ENCODE data around the gene TTC22. TPM values are rescaled to one million over a fixed set of nuclear protein-coding genes. Genes with fewer than 3 reads are reported as not detected.

TTC22 gene
- total RNA-seq, 6 experiments from 2014 or later, result not detected

GRCh38 chr1:54745274-54745673, 55.8 kb downstream of the TTC22 start:
- TF ChIP-seq CTCF (IDR thresholded peaks at IDR 0.05), result no peak
- no peak for DNase-seq
- no peaks in the 10 kb centered on the region for H3K9me3 Mint-ChIP-seq

GRCh38 chr1:54744696-54745095, 56.4 kb downstream of the TTC22 start:
- Mint-ChIP-seq H3K27ac (no peak overlapping the region), H3K4me1 (ENCODE audit: low read depth) (no peaks in the 10 kb centered on the region), H3K36me3 (ENCODE audit: low read depth) (0 out of 2 replicates have a peak, but pooled peaks cover 6% of the 10 kb centered on the region), H3K9me3 (no peaks in the 10 kb centered on the region), H3K27me3 (ENCODE audit: insufficient read depth) (peaks cover 12% of the 10 kb centered on the region), H3K4me3 (no peak overlapping the region)
- TF ChIP-seq CTCF (IDR thresholded peaks at IDR 0.05), result no peak
- no peak for DNase-seq

More at GRCh38 chr1:54745274-54745673, 55.8 kb downstream of the TTC22 start:
- Mint-ChIP-seq H3K27me3 (ENCODE audit: insufficient read depth) (peaks cover 12% of the 10 kb centered on the region), H3K27ac (no peak overlapping the region), H3K4me1 (ENCODE audit: low read depth) (no peaks in the 10 kb centered on the region), H3K36me3 (ENCODE audit: low read depth) (0 out of 2 replicates have a peak, but pooled peaks cover 6% of the 10 kb centered on the region), H3K4me3 (no peak overlapping the region)

GRCh38 chr1:54743416-54744226, 57.5 kb downstream of the TTC22 start:
- Mint-ChIP-seq H3K36me3 (ENCODE audit: low read depth) (0 out of 2 replicates have a peak, but pooled peaks cover 6% of the 10 kb centered on the region), H3K27me3 (ENCODE audit: insufficient read depth) (peaks cover 7% of the 10 kb centered on the region), H3K4me1 (ENCODE audit: low read depth) (no peaks in the 10 kb centered on the region), H3K27ac (no peak overlapping the region), H3K4me3 (no peak overlapping the region), H3K9me3 (no peaks in the 10 kb centered on the region)
- no peak for TF ChIP-seq CTCF (IDR thresholded peaks at IDR 0.05)
- no peak for DNase-seq

- TF ChIP-seq CTCF (IDR thresholded peaks at IDR 0.05), result no peak
- H3K27ac Mint-ChIP-seq, result no peak overlapping the region
- H3K4me1 Mint-ChIP-seq (ENCODE audit: low read depth), result no peaks in the 10 kb centered on the region
- H3K27me3 Mint-ChIP-seq (ENCODE audit: insufficient read depth), result peaks cover 5% of the 10 kb centered on the region
- H3K9me3 Mint-ChIP-seq, result no peaks in the 10 kb centered on the region
- H3K4me3 Mint-ChIP-seq, result no peak overlapping the region
- H3K36me3 Mint-ChIP-seq (ENCODE audit: low read depth), result peaks cover 12% of the 10 kb centered on the region
- DNase-seq, result no peak
Measured at GRCh38 chr1:54742282-54742681, 58.8 kb downstream of the TTC22 start.

- Mint-ChIP-seq H3K4me3 (no peak overlapping the region), H3K27me3 (ENCODE audit: insufficient read depth) (peaks cover 5% of the 10 kb centered on the region), H3K36me3 (ENCODE audit: low read depth) (peaks cover 19% of the 10 kb centered on the region), H3K4me1 (ENCODE audit: low read depth) (no peaks in the 10 kb centered on the region), H3K27ac (no peak overlapping the region), H3K9me3 (no peaks in the 10 kb centered on the region)
- no peak for DNase-seq
- TF ChIP-seq CTCF (IDR thresholded peaks at IDR 0.05), result no peak
Measured at GRCh38 chr1:54741531-54741930, 59.6 kb downstream of the TTC22 start.

All from HFFc6 (cell line).